Neural cell (in vitro differentiated cells): ENCODE data around the gene MAP4K5.

Experiments
- CTCF ChIP-seq: fragments of 450-650 bp; IDR thresholded peaks from 2 replicates; pipeline ENCODE4 v1.5.1; 2014; ENCODE audit warnings: antibody characterized with exemption, mild to moderate bottlenecking, moderate library complexity; ENCODE audit not compliant: poor library complexity, severe bottlenecking
- POLR2AphosphoS5 ChIP-seq: IDR thresholded peaks from 2 replicates; pipeline ENCODE4 v1.6.1; 2012

GRCh38 chr14:50394713-50395112 lies 137.7 kb downstream of the MAP4K5 start:
- TF ChIP-seq CTCF, result no peak
- TF ChIP-seq POLR2AphosphoS5, result no peak
